ENCODE data around the gene GRAMD1B.

The GRAMD1B gene

DNA sequence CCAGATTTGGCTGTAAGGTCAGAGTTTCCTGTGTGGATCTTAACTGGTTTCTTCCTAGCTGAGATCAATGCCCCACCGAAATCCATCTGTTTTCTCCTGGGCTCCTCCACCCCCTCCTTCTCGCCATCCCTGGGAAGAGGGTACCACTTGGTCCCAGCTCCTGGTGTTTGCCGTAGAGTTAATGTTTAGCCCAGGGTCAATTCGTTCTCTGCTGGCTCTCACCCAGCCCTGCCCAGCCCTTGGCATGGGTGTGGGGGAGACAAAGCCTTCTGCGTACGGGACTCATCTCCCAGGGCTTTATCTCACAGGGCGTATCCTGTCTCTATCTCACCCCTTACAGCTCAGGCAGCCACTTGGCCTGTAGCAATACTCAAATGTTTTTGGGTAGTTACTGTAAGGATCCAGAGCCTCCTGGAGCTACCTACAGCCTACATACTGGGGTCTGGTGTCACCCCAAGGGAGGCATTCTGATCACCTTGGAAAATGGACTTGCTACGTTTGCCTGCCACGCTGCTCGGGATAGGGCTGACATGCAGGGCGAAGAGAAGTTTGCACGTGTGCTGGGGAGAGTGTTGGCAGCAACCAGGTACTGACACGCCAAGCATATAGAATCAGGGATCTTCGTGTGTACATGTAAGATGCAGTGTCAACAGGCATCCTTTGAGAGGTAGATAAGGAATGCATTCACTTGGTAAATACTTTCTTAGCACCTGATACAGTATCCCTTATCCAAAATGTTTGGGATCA, 158.2 kb downstream of the GRAMD1B start:
- Histone ChIP-seq H3K27ac (ENCODE audit: low read depth, low read length) (no peak overlapping the region), H3K4me3 (ENCODE audit: low read length) (no peak overlapping the region), H3K27me3 (ENCODE audit: control insufficient read depth, insufficient read depth, low read length) (no peaks in the 10 kb centered on the region), H3K36me3 (ENCODE audit: control insufficient read depth, insufficient read depth, low read length) (no peaks in the 10 kb centered on the region), H3K9ac (ENCODE audit: low read length) (no peak overlapping the region), H3K4me1 (ENCODE audit: control insufficient read depth, insufficient read depth, low read length) (no peaks in the 10 kb centered on the region)

DNA sequence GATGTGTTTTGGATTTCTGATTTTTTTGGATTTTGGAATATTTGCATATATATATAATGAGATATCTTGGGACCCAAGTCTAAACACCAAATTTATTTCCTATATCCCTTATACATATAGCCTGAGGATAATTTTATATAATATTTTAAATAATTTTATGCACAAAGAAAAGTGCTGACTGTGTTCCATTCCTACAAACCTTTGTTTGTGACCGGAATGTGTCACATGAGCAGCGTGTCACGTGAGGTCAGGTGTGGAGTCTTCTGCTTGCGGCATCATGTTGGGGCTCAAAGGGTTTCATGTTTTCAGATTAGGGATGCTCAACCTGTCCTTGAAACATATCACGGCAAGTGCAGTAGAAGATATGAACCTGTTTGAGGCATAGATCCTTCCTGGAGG, 158.8 kb downstream of the GRAMD1B start:
- no peaks in the 10 kb centered on the region for H3K4me1 ChIP-seq (ENCODE audit: control insufficient read depth, insufficient read depth, low read length)
- no peaks in the 10 kb centered on the region for H3K36me3 ChIP-seq (ENCODE audit: control insufficient read depth, insufficient read depth, low read length)

DNA sequence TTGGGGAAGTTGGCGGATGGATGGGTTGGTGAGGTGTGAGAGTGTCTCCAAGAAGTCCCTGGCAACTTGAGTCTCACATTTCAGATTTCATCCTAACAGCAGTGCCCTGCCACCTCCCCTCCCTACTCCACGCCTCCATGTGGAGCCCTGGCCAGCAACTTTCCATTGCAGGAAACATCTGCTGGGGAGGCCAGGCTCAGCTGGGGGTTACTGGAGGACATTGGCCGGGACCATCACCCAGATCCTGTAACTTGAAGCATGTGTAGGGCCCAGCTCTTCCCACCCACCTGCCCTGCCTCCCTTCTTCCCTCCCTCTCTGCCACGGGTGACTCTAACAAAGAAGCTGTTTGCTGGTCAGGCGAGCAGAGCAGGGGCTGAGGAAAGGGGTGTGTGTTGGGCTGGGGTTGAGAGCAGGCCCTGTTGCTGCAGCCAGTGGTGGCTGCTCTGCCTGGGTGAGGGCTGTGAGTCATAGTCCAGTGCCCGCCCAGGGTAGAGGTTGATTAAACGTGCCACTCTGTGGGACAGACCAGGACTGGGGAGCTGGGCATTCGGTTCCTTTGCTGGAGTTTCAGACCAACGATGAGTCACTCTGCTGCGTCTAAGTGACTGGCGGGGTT, 160.3 kb downstream of the GRAMD1B start:
- H3K36me3 ChIP-seq (ENCODE audit: control insufficient read depth, insufficient read depth, low read length) = no peaks in the 10 kb centered on the region
- no peak overlapping the region for H3K4me3 ChIP-seq (ENCODE audit: low read length)
- no peak overlapping the region for H3K9ac ChIP-seq (ENCODE audit: low read length)
- no peaks in the 10 kb centered on the region for H3K27me3 ChIP-seq (ENCODE audit: control insufficient read depth, insufficient read depth, low read length)
- H3K27ac ChIP-seq (ENCODE audit: low read depth, low read length) = no peak overlapping the region
- H3K4me1 ChIP-seq (ENCODE audit: control insufficient read depth, insufficient read depth, low read length) = no peaks in the 10 kb centered on the region

More for the DNA sequence above, 158.8 kb downstream of the GRAMD1B start:
- Histone ChIP-seq H3K27me3 (ENCODE audit: control insufficient read depth, insufficient read depth, low read length) (no peaks in the 10 kb centered on the region), H3K27ac (ENCODE audit: low read depth, low read length) (no peak overlapping the region), H3K9ac (ENCODE audit: low read length) (no peak overlapping the region), H3K4me3 (ENCODE audit: low read length) (no peak overlapping the region)

DNA sequence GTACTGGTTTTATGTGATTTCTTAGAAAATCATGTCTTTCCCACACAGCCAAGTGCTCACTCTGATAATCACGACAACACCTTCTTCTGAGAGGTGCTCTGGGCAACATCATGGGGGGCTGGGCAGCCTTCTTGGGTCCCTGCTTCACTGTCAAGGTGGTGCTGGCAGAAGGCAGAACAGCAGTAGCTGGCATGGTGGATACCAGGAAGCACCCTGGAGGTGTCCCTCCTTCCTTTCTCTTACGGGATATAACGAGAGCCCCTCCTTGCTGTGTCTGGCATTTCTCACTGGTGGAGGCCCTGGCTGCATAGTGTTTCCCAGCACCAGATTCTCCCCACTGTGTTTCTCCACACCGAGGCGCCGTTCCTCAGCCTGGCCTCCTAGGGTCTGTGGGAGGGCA, 163.5 kb downstream of the GRAMD1B start:
- Histone ChIP-seq H3K9ac (ENCODE audit: low read length) (no peak overlapping the region), H3K4me1 (ENCODE audit: control insufficient read depth, insufficient read depth, low read length) (no peaks in the 10 kb centered on the region), H3K27me3 (ENCODE audit: control insufficient read depth, insufficient read depth, low read length) (no peaks in the 10 kb centered on the region), H3K4me3 (ENCODE audit: low read length) (no peak overlapping the region), H3K36me3 (ENCODE audit: control insufficient read depth, insufficient read depth, low read length) (no peaks in the 10 kb centered on the region), H3K27ac (ENCODE audit: low read depth, low read length) (no peak overlapping the region)

DNA sequence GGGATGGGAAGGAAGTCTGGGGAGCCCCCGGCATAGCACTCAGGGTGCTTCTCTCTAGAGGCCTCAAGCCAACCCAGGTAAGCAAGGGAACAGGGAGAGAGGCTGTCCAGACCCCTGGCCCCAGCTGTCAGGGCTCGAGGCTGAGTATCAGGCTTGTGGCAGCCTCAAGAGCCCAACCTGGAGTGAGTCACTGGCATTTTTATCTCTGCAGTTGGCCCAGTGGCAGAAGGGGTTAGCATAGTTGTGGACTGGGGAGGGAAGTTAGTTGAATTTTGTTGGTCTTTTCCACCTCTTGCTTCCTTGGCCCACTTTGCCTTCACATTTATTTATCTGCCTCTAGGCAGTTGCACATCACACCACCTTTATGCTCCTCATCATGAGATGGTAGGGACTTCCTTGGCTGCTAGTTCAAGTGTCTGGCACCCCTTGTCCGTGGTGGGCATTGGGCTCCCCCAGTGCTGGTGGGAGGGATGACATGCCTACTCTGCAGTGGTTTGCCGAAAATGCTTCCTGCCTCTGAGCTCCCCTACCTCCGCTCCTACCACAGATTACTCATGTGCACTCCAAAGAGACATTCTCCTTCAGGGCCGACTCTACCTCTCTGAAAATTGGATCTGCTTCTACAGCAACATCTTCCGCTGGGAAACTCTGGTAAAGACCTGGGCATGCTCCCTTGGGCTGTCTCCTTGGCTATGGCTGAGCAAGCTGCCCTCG, 164.3 kb downstream of the GRAMD1B start:
- H3K4me3 ChIP-seq (ENCODE audit: low read length) = no peak overlapping the region
- no peak overlapping the region for H3K9ac ChIP-seq (ENCODE audit: low read length)
- no peaks in the 10 kb centered on the region for H3K27me3 ChIP-seq (ENCODE audit: control insufficient read depth, insufficient read depth, low read length)
- no peak overlapping the region for H3K27ac ChIP-seq (ENCODE audit: low read depth, low read length)
- no peaks in the 10 kb centered on the region for H3K36me3 ChIP-seq (ENCODE audit: control insufficient read depth, insufficient read depth, low read length)
- no peaks in the 10 kb centered on the region for H3K4me1 ChIP-seq (ENCODE audit: control insufficient read depth, insufficient read depth, low read length)

- H3K4me1 ChIP-seq (ENCODE audit: control insufficient read depth, insufficient read depth, low read length) = no peaks in the 10 kb centered on the region
- no peaks in the 10 kb centered on the region for H3K27me3 ChIP-seq (ENCODE audit: control insufficient read depth, insufficient read depth, low read length)
- H3K27ac ChIP-seq (ENCODE audit: low read depth, low read length) = no peak overlapping the region
- H3K9ac ChIP-seq (ENCODE audit: low read length) = no peak overlapping the region
- no peaks in the 10 kb centered on the region for H3K36me3 ChIP-seq (ENCODE audit: control insufficient read depth, insufficient read depth, low read length)
- no peak overlapping the region for H3K4me3 ChIP-seq (ENCODE audit: low read length)
These were observed 164.9 kb downstream of the GRAMD1B start for GRCh38 chr11:123594921-123595320.

GRCh38 chr11:123597859-123598258, 167.8 kb downstream of the GRAMD1B start:
- Histone ChIP-seq H3K4me1 (ENCODE audit: control insufficient read depth, insufficient read depth, low read length) (no peaks in the 10 kb centered on the region), H3K4me3 (ENCODE audit: low read length) (no peak overlapping the region), H3K27me3 (ENCODE audit: control insufficient read depth, insufficient read depth, low read length) (no peaks in the 10 kb centered on the region), H3K36me3 (ENCODE audit: control insufficient read depth, insufficient read depth, low read length) (no peaks in the 10 kb centered on the region), H3K27ac (ENCODE audit: low read depth, low read length) (no peak overlapping the region), H3K9ac (ENCODE audit: low read length) (no peak overlapping the region)

GRCh38 chr11:123601136-123601535, 171.1 kb downstream of the GRAMD1B start:
- Histone ChIP-seq H3K36me3 (ENCODE audit: control insufficient read depth, insufficient read depth, low read length) (no peaks in the 10 kb centered on the region), H3K27me3 (ENCODE audit: control insufficient read depth, insufficient read depth, low read length) (no peaks in the 10 kb centered on the region), H3K27ac (ENCODE audit: low read depth, low read length) (no peak overlapping the region), H3K4me3 (ENCODE audit: low read length) (no peak overlapping the region), H3K4me1 (ENCODE audit: control insufficient read depth, insufficient read depth, low read length) (no peaks in the 10 kb centered on the region), H3K9ac (ENCODE audit: low read length) (no peak overlapping the region)

GRCh38 chr11:123601743-123602142, 171.7 kb downstream of the GRAMD1B start:
- Histone ChIP-seq H3K36me3 (ENCODE audit: control insufficient read depth, insufficient read depth, low read length) (no peaks in the 10 kb centered on the region), H3K27me3 (ENCODE audit: control insufficient read depth, insufficient read depth, low read length) (no peaks in the 10 kb centered on the region), H3K4me1 (ENCODE audit: control insufficient read depth, insufficient read depth, low read length) (no peaks in the 10 kb centered on the region), H3K4me3 (ENCODE audit: low read length) (no peak overlapping the region), H3K9ac (ENCODE audit: low read length) (no peak overlapping the region), H3K27ac (ENCODE audit: low read depth, low read length) (no peak overlapping the region)

GRCh38 chr11:123603666-123604065, 173.6 kb downstream of the GRAMD1B start:
- Histone ChIP-seq H3K4me3 (ENCODE audit: low read length) (no peak overlapping the region), H3K9ac (ENCODE audit: low read length) (no peak overlapping the region), H3K27me3 (ENCODE audit: control insufficient read depth, insufficient read depth, low read length) (no peaks in the 10 kb centered on the region), H3K36me3 (ENCODE audit: control insufficient read depth, insufficient read depth, low read length) (no peaks in the 10 kb centered on the region), H3K27ac (ENCODE audit: low read depth, low read length) (no peak overlapping the region), H3K4me1 (ENCODE audit: control insufficient read depth, insufficient read depth, low read length) (no peaks in the 10 kb centered on the region)

DNA sequence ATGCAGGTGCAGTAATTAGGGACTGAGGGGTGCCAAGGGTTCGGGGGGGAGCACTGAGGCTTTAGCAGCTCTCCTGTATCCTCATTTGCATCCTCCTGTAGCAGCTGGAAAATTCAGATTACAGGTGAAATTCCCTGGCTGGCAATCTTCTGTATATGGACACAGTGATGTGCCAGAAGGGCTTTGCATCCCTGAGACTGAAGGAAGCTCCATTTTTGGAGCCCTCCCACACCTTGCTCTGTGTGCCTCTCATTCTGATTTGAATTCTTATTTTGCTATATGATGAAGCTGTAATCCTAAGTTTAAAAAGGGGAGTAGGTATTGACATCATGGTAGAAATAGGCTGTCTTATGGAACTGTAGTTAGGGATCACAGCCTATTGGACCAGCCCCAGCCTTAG, 177.7 kb downstream of the GRAMD1B start:
- H3K36me3 ChIP-seq (ENCODE audit: control insufficient read depth, insufficient read depth, low read length) = no peaks in the 10 kb centered on the region

DNA sequence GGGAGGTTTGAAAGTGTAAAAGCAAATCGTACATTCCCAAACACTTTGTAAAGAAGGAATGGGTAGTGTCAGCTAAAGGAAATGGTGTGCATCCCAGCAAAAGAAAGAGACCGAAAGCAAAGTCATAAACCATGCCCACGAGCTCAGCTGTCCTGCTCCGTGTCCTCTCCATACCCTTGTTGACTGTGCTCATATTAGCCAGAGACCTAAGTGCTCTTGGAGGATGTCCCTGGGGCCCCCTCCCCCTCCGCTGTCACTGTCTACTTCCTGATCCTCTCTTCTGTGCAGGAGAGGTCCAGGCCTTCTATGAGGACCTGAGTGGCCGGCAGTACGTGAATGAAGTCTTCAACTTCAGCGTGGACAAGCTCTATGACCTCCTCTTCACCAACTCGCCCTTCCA, 178.3 kb downstream of the GRAMD1B start:
- no peak overlapping the region for H3K4me3 ChIP-seq (ENCODE audit: low read length)
- H3K27me3 ChIP-seq (ENCODE audit: control insufficient read depth, insufficient read depth, low read length) = no peaks in the 10 kb centered on the region
- no peaks in the 10 kb centered on the region for H3K36me3 ChIP-seq (ENCODE audit: control insufficient read depth, insufficient read depth, low read length)
- H3K4me1 ChIP-seq (ENCODE audit: control insufficient read depth, insufficient read depth, low read length) = no peaks in the 10 kb centered on the region
- no peak overlapping the region for H3K9ac ChIP-seq (ENCODE audit: low read length)
- no peak overlapping the region for H3K27ac ChIP-seq (ENCODE audit: low read depth, low read length)

More for the DNA sequence above, 177.7 kb downstream of the GRAMD1B start:
- Histone ChIP-seq H3K4me3 (ENCODE audit: low read length) (no peak overlapping the region), H3K27me3 (ENCODE audit: control insufficient read depth, insufficient read depth, low read length) (no peaks in the 10 kb centered on the region), H3K27ac (ENCODE audit: low read depth, low read length) (no peak overlapping the region), H3K9ac (ENCODE audit: low read length) (no peak overlapping the region), H3K4me1 (ENCODE audit: control insufficient read depth, insufficient read depth, low read length) (no peaks in the 10 kb centered on the region)

Data from rectal smooth muscle tissue (tissue), 1 donor.